HL-60 (cell line): ENCODE measurements around the gene CFL1.

Experiments used
- REST ChIP-seq: IDR thresholded peaks from 2 replicates; pipeline ENCODE4 v1.6.1; 2012; ENCODE audit warnings: low read depth; ENCODE audit not compliant: insufficient replicate concordance
- TF ChIP-seq, protein P1 (sequence below): IDR thresholded peaks from one replicate; pipeline ENCODE4 v1.5.1; 2011; ENCODE audit warnings: low read length, control low read depth, inconsistent platforms; ENCODE audit not compliant: insufficient read depth

DNA sequence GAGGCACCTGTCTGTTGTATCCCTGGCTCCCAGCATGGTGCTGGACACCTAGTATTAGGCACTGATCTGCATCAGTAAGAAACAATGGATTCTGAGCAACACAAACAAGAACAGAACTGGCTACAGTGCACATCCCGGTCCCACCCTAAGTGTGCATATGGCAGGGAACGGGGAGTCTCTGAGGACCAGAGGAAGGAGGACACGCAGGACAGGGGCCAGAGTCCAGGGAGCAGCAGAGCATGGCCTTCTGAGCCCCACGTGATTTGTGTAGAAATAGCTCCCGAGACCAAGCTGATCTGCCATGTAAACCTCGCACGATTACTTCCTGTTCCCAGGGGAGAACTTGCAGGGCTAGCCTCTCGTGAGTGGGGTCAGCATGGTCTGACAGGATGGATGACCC is 36.9 kb downstream of the CFL1 start:
- TF ChIP-seq, protein P1, sequence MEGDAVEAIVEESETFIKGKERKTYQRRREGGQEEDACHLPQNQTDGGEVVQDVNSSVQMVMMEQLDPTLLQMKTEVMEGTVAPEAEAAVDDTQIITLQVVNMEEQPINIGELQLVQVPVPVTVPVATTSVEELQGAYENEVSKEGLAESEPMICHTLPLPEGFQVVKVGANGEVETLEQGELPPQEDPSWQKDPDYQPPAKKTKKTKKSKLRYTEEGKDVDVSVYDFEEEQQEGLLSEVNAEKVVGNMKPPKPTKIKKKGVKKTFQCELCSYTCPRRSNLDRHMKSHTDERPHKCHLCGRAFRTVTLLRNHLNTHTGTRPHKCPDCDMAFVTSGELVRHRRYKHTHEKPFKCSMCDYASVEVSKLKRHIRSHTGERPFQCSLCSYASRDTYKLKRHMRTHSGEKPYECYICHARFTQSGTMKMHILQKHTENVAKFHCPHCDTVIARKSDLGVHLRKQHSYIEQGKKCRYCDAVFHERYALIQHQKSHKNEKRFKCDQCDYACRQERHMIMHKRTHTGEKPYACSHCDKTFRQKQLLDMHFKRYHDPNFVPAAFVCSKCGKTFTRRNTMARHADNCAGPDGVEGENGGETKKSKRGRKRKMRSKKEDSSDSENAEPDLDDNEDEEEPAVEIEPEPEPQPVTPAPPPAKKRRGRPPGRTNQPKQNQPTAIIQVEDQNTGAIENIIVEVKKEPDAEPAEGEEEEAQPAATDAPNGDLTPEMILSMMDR, result no peak
- TF ChIP-seq REST, result no peak
